AG04449 (cell line): ENCODE measurements around the gene HAGHL.

Experiments
- CTCF ChIA-PET: fragments of 350-600 bp; formaldehyde crosslinking; extraction: SDS; loops from one replicate; lab custom pipeline; 2021; ENCODE audit warnings: antibody characterized with exemption; lab: Yijun Ruan, JAX
- POLR2A ChIA-PET: fragments of 400-600, 350-600 bp; formaldehyde crosslinking; extraction: SDS; loops from one replicate; lab custom pipeline; 2020; ENCODE audit warnings: antibody characterized with exemption, inconsistent platforms; lab: Yijun Ruan, JAX
- DNase-seq: peaks from one replicate; pipeline ENCODE4 v3.0.0-alpha.2; 2010; ENCODE audit warnings: low read depth, low spot score
- H3K4me3 ChIP-seq: 2 replicates; pipeline ENCODE4 v1.5.1; 2011; ENCODE audit warnings: low read depth, mild to moderate bottlenecking, control low read depth, low read length
- CTCF ChIP-seq: IDR thresholded peaks from one replicate; pipeline ENCODE4 v1.5.1; 2011; ENCODE audit warnings: mild to moderate bottlenecking, moderate library complexity, low read length, control low read depth, inconsistent platforms; ENCODE audit not compliant: insufficient read depth; ENCODE audit errors: missing control alignments

Gene HAGHL

GRCh38 chr16:679814-680624 is 46.9 kb upstream of the HAGHL start, which contains the start of gene STUB1:
STUB1 (plus strand) TSS chr16:680410; CDS start chr16:680526, 116 bp downstream.
- ChIA-PET CTCF (interaction anchor here (0.8 to 3.2 kb wide), 5 partner anchors 10 to 102 kb away, joined by 3 to 21 read pairs (median 3); partner anchors contain the start of gene RHOT2), POLR2A (interaction anchor here (0.6 to 2.1 kb wide), 6 partner anchors 9 to 36 kb away, joined by 3 to 9 read pairs (median 4); partner anchors contain the start of gene WDR24)
- DNase-seq, result no peak
- no peak for TF ChIP-seq CTCF
- H3K4me3 ChIP-seq, result peak within 1 kb of the TSS; percentile 77

GRCh38 chr16:680625-680945 is 46.3 kb upstream of the HAGHL start:
- DNase-seq, result no peak
- ChIA-PET CTCF (interaction anchor here (0.8 to 3.2 kb wide), 2 partner anchors 11 to 13 kb away, joined by 3 to 21 read pairs; partner anchors contain the start of gene RHOT2), POLR2A (interaction anchor here (0.6 to 2.1 kb wide), 6 partner anchors 9 to 35 kb away, joined by 3 to 9 read pairs (median 3); partner anchors contain the start of genes WDR24 and WDR90)
- peak overlapping the region; percentile 77 for H3K4me3 ChIP-seq
- no peak for TF ChIP-seq CTCF

- TF ChIP-seq CTCF, result peak; percentile 29
- ChIA-PET CTCF (interaction anchor here (0.8 to 3.2 kb wide), 5 partner anchors 10 to 290 kb away, joined by 3 to 21 read pairs (median 3); partner anchors contain the start of gene RHOT2), POLR2A (interaction anchor here (0.8 to 2.1 kb wide), 4 partner anchors 9 to 35 kb away, joined by 3 to 9 read pairs (median 3); partner anchors contain the start of genes WDR24 and WDR90)
- no peak for DNase-seq
- H3K4me3 ChIP-seq, result peak overlapping the region; percentile 77
These were observed 45.8 kb upstream of the HAGHL start for GRCh38 chr16:680967-681745.

- TF ChIP-seq CTCF, result no peak
- peak overlapping the region; percentile 77 for H3K4me3 ChIP-seq
- ChIA-PET CTCF (interaction anchor here (0.9 to 1.4 kb wide), 4 partner anchors 10 to 290 kb away, joined by 3 to 4 read pairs (median 3); no protein-coding TSS in a partner anchor), POLR2A (interaction anchor here (0.8 to 2.1 kb wide), 2 partner anchors 8 to 33 kb away, joined by 3 to 9 read pairs; partner anchors contain the start of genes WDR24 and WDR90)
- DNase-seq, result no peak
These were observed 45.0 kb upstream of the HAGHL start for GRCh38 chr16:681746-682427.

GRCh38 chr16:682493-683395 is 44.2 kb upstream of the HAGHL start:
- no peak for DNase-seq
- ChIA-PET CTCF (interaction anchor here (1.4 kb wide), 1 partner anchor 15 kb away, joined by 3 read pairs; no protein-coding TSS in a partner anchor), POLR2A (no interaction called here)
- H3K4me3 ChIP-seq, result peak overlapping the region; percentile 67
- no peak for TF ChIP-seq CTCF
